Neural progenitor cell (in vitro differentiated cells): ENCODE results near the gene CHAF1A. TPM values are rescaled to one million over a fixed set of nuclear protein-coding genes. Genes with fewer than 3 reads are reported as not detected.

Experiments
- DNase-seq: peaks from one replicate; pipeline ENCODE4 v3.0.0-alpha.2; 2016; ENCODE audit warnings: low spot score
- H2AFZ ChIP-seq: fragments of 200-600 bp; sonication (generic); replicated peaks from 2 replicates; pipeline ENCODE4 v1.6.1; 2016; ENCODE audit warnings: antibody characterized with exemption
- H3F3A ChIP-seq: fragments of 200-600 bp; sonication (generic); 2 replicates; pipeline ENCODE4 v1.6.1; 2016; ENCODE audit warnings: antibody characterized with exemption, low read depth
- H3K27ac ChIP-seq: fragments of 200-600 bp; sonication (generic); 2 replicates; pipeline ENCODE4 v1.5.1; 2016; ENCODE audit warnings: mild to moderate bottlenecking
- H3K27me3 ChIP-seq: fragments of 200-600 bp; sonication (generic); 2 replicates; pipeline ENCODE4 v1.6.1; 2016; ENCODE audit warnings: mild to moderate bottlenecking, moderate library complexity
- H3K36me3 ChIP-seq: fragments of 200-600 bp; sonication (generic); 2 replicates; pipeline ENCODE4 v1.5.1; 2016
- H3K4me1 ChIP-seq: fragments of 200-600 bp; sonication (generic); 2 replicates; pipeline ENCODE4 v1.6.1; 2016; ENCODE audit warnings: mixed run types
- H3K4me2 ChIP-seq: fragments of 200-600 bp; sonication (generic); 2 replicates; pipeline ENCODE4 v1.6.1; 2016
- H3K4me3 ChIP-seq: fragments of 200-600 bp; sonication (generic); 2 replicates; pipeline ENCODE4 v1.5.1; 2016
- H3K79me2 ChIP-seq: fragments of 200-600 bp; sonication (generic); 2 replicates; pipeline ENCODE4 v1.6.1; 2016; ENCODE audit warnings: low read depth
- H3K9ac ChIP-seq: fragments of 200-600 bp; sonication (generic); 2 replicates; pipeline ENCODE4 v1.6.1; 2016
- H3K9me3 ChIP-seq: fragments of 200-600 bp; sonication (generic); 2 replicates; pipeline ENCODE4 v1.5.1; 2016; ENCODE audit warnings: low read depth
- H4K20me1 ChIP-seq: fragments of 200-600 bp; sonication (generic); 2 replicates; pipeline ENCODE4 v1.6.1; 2016; ENCODE audit warnings: low read depth
- H3K27ac Mint-ChIP-seq: 3 replicates; pipeline ENCODE4 v1.8.0; 2021; ENCODE audit warnings: mixed read lengths
- H3K27me3 Mint-ChIP-seq: 2 replicates; pipeline ENCODE4 v1.8.0; 2022; ENCODE audit warnings: low read depth, mild to moderate bottlenecking, inconsistent platforms, moderate library complexity, mixed read lengths; ENCODE audit not compliant: insufficient read depth
- H3K36me3 Mint-ChIP-seq: 3 replicates; pipeline ENCODE4 v1.8.0; 2021; ENCODE audit warnings: mixed read lengths
- H3K4me1 Mint-ChIP-seq: 3 replicates; pipeline ENCODE4 v1.8.0; 2021; ENCODE audit warnings: mixed read lengths
- H3K4me3 Mint-ChIP-seq: 3 replicates; pipeline ENCODE4 v1.8.0; 2021; ENCODE audit warnings: mild to moderate bottlenecking, moderate library complexity, mixed read lengths
- H3K9me3 Mint-ChIP-seq: 3 replicates; pipeline ENCODE4 v1.8.0; 2020; ENCODE audit warnings: mixed read lengths
- EZH2 ChIP-seq: fragments of 200-600 bp; sonication (generic); IDR thresholded peaks from 2 replicates; pipeline ENCODE4 v1.6.1; 2017; ENCODE audit warnings: antibody characterized with exemption, mild to moderate bottlenecking, moderate library complexity
- EZH2phosphoT487 ChIP-seq: fragments of 200-600 bp; sonication (generic); IDR thresholded peaks from 2 replicates; pipeline ENCODE4 v1.6.1; 2017; ENCODE audit warnings: antibody characterized with exemption
- total RNA-seq: library from RNA; depleted of rRNA; stranded (reverse); fragments of >200 nt; gene quantifications from 2 replicates; pipeline ENCODE4 v1.2.3, GENCODE V29; 2015; ENCODE audit warnings: low replicate concordance
- TF ChIP-seq, protein P1 (sequence below): fragments of 200-600 bp; sonication (generic); IDR thresholded peaks from 2 replicates; pipeline ENCODE4 v1.5.1; 2017; ENCODE audit warnings: antibody characterized with exemption, mild to moderate bottlenecking

The CHAF1A gene
- total RNA-seq, 1 donor from 2014 or later: 37.5 TPM

DNA sequence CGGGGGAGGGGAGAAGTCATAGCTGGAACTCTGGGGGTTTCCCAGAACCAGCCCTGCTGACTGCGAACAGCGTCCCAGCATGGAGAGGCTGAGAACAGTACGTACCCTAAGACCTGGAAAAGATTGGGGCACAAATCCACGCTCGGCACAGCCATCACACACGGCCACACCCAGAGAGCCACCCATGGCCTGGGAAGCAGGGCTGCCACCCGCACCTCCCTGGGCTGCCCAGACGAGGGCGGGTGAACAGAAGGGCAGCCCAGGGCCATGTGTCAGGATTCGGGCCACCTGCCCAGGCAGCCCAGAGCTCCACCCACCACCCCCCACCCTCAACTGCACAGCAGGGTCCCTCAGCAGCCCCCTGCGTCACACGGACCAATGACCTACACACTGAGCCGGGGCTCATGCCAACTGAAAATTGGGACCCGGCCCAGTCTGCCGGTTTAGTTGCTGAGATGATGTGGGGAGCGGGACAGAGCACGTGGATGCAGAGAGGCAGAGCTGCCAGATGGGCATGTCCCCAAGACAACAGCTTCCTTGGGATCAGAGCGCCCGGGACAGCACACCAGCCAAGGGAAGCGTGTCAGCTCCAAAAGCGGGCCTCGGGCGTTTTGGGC is 46.7 kb downstream of the CHAF1A start:
- peaks cover 11% of the 10 kb centered on the region for H3K36me3 Mint-ChIP-seq
- H3K27ac Mint-ChIP-seq: no peak overlapping the region
- no peaks in the 10 kb centered on the region for H3K9me3 ChIP-seq
- H3K9me3 Mint-ChIP-seq: no peaks in the 10 kb centered on the region
- peaks cover 5% of the 10 kb centered on the region for H3K27me3 Mint-ChIP-seq
- TF ChIP-seq EZH2phosphoT487: no peak
- no peak for TF ChIP-seq EZH2
- TF ChIP-seq, protein P1, sequence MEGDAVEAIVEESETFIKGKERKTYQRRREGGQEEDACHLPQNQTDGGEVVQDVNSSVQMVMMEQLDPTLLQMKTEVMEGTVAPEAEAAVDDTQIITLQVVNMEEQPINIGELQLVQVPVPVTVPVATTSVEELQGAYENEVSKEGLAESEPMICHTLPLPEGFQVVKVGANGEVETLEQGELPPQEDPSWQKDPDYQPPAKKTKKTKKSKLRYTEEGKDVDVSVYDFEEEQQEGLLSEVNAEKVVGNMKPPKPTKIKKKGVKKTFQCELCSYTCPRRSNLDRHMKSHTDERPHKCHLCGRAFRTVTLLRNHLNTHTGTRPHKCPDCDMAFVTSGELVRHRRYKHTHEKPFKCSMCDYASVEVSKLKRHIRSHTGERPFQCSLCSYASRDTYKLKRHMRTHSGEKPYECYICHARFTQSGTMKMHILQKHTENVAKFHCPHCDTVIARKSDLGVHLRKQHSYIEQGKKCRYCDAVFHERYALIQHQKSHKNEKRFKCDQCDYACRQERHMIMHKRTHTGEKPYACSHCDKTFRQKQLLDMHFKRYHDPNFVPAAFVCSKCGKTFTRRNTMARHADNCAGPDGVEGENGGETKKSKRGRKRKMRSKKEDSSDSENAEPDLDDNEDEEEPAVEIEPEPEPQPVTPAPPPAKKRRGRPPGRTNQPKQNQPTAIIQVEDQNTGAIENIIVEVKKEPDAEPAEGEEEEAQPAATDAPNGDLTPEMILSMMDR: no peak
- H3K27me3 ChIP-seq: no peaks in the 10 kb centered on the region
- H3K36me3 ChIP-seq: no peaks in the 10 kb centered on the region
- H3F3A ChIP-seq: peaks cover 14% of the 10 kb centered on the region
- DNase-seq: no peak
- no peaks in the 10 kb centered on the region for H3K79me2 ChIP-seq
- no peak overlapping the region for H3K4me2 ChIP-seq
- H3K4me1 Mint-ChIP-seq: peaks cover 2% of the 10 kb centered on the region
- H3K9ac ChIP-seq: no peak overlapping the region
- H3K4me3 Mint-ChIP-seq: no peak overlapping the region
- no peak overlapping the region for H2AFZ ChIP-seq
- H3K4me3 ChIP-seq: no peak overlapping the region
- no peak overlapping the region for H3K27ac ChIP-seq
- peaks cover 8% of the 10 kb centered on the region for H4K20me1 ChIP-seq
- no peaks in the 10 kb centered on the region for H3K4me1 ChIP-seq

GRCh38 chr19:4449639-4450028 is 47.2 kb downstream of the CHAF1A start:
- no peak overlapping the region for H3K4me3 Mint-ChIP-seq
- Histone ChIP-seq H4K20me1 (peaks cover 8% of the 10 kb centered on the region), H2AFZ (no peak overlapping the region), H3K4me1 (no peaks in the 10 kb centered on the region), H3K36me3 (no peaks in the 10 kb centered on the region), H3K79me2 (no peaks in the 10 kb centered on the region), H3K4me3 (no peak overlapping the region), H3K27me3 (no peaks in the 10 kb centered on the region), H3K9ac (no peak overlapping the region), H3K27ac (no peak overlapping the region), H3F3A (peaks cover 14% of the 10 kb centered on the region), H3K9me3 (no peaks in the 10 kb centered on the region), H3K4me2 (no peak overlapping the region)
- peaks cover 5% of the 10 kb centered on the region for H3K27me3 Mint-ChIP-seq
- H3K9me3 Mint-ChIP-seq: no peaks in the 10 kb centered on the region
- no peaks in the 10 kb centered on the region for H3K4me1 Mint-ChIP-seq
- no peak for DNase-seq
- no peak overlapping the region for H3K27ac Mint-ChIP-seq
- no peak for TF ChIP-seq EZH2phosphoT487
- TF ChIP-seq, protein P1: no peak
- TF ChIP-seq EZH2: no peak
- H3K36me3 Mint-ChIP-seq: peaks cover 11% of the 10 kb centered on the region

DNA sequence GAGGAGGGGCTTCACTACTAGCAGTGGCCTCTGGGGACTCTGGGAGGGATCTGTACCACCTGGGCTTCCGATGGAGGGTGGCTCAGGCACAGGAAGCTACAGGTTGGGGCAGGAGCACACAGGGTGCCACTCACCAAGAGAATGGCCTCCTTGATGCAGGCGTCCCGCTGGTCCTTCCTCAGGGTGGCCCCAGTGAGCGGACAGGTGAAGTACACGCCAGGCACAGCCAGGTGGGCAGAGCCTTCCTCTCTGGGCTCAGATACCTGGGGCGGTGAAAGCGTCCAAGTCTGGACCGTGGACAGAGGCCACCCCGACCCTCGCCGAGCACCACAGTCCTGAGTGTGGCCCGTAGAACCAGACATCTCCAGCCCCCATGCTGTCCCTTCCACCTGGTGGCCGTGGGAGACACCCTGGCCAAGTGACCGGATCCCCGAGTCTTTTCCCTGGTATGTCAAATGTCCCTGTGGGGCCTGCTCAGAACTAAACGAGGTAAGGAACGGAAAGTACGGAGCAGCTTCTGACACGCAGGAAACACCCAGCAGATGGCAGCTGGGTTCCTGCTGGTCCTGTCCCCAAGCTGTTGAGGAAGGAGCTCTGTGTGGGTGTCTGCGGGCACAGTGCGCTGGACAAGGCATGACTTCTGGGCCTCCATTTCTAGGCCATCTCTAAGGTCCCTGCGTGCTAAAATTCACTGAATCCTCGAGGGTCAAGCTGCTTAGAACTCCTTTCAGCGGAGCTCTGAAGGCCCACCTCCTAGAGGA is 50.0 kb downstream of the CHAF1A start:
- Mint-ChIP-seq H3K9me3 (no peaks in the 10 kb centered on the region), H3K27me3 (peaks cover 6% of the 10 kb centered on the region), H3K4me1 (peaks cover 21% of the 10 kb centered on the region), H3K27ac (no peak overlapping the region), H3K36me3 (peaks cover 11% of the 10 kb centered on the region), H3K4me3 (no peak overlapping the region)
- Histone ChIP-seq H3K27ac (no peak overlapping the region), H3K9ac (no peak overlapping the region), H3F3A (peaks cover 22% of the 10 kb centered on the region), H2AFZ (no peak overlapping the region), H3K4me2 (no peak overlapping the region), H3K4me1 (peaks cover 16% of the 10 kb centered on the region), H3K27me3 (no peaks in the 10 kb centered on the region), H4K20me1 (peaks cover 10% of the 10 kb centered on the region), H3K9me3 (no peaks in the 10 kb centered on the region), H3K36me3 (no peaks in the 10 kb centered on the region), H3K4me3 (no peak overlapping the region), H3K79me2 (no peaks in the 10 kb centered on the region)
- no peak for TF ChIP-seq EZH2phosphoT487
- TF ChIP-seq, protein P1: no peak
- no peak for TF ChIP-seq EZH2
- DNase-seq: no peak
